HFF-Myc (cell line): ENCODE data around the gene PLSCR2.

ENCODE experiments used
- DNase-seq: peaks from one replicate; pipeline ENCODE4 v3.0.0-alpha.2; 2011; ENCODE audit warnings: low read depth; ENCODE audit errors: extremely low read depth
- H3K4me3 ChIP-seq: replicated peaks from 2 replicates; pipeline ENCODE4 v1.5.1; 2011; ENCODE audit warnings: low read depth, mild to moderate bottlenecking, control low read depth, low read length
- TF ChIP-seq, protein P1 (sequence below): IDR thresholded peaks from 2 replicates; pipeline ENCODE4 v1.5.1; 2012; ENCODE audit warnings: mild to moderate bottlenecking, low read depth, low read length, control low read depth; ENCODE audit errors: missing control alignments

PLSCR2 gene, protein sequence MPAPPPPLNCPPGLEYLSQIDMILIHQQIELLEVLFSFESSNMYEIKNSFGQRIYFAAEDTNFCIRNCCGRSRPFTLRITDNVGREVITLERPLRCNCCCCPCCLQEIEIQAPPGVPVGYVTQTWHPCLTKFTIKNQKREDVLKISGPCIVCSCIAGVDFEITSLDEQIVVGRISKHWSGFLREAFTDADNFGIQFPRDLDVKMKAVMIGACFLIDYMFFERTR

DNA sequence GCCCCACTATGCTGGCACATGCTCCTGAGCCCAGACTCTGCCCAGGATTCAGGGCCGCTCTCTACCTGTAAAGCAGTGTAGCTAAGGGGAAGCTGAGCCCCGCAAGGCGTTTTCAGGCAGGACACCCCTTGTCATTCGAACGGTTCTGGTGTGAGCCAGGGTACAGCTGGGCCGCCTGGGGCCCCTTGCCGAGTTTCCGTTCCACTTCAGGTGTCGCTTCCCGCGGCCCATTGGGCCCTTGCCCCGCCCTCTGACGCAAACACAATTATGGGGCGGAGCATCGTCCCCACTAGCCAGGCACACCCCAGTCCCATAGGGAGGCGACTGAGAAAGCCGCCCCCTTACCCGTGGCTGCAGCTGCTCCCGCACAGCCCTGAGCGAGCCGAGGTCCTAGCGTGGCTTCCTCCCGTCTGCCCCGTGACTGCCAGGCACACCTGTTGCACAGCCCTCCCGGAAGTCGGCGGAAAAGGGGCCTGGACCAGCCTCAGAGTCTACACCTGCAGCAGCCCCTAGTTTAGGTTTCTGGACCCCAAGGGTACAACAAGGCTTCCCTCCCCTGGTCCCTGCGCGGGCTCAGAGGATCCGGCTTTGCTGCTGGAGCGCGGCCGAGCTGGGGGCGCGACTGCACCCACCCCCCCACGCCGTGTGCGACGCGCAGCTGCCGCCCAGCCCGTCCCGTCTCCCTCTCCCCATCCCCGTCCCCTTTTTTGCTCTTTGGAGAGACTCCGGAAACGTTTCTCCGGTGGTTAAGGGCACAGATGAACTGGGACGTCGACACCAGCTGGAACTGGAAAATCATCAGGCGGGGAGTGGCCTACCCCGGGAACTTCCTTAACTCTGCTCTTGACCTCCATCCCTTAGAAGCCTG is at the start of gene PLSCR2:
Gene PLSCR2, minus strand, starts transcription at position 412 of the 868 bp plus-strand sequence. CDS start 9,657 bp downstream, outside the sequence.
- peak within 1 kb of the TSS; percentile 34 for H3K4me3 ChIP-seq
- TF ChIP-seq, protein P1, sequence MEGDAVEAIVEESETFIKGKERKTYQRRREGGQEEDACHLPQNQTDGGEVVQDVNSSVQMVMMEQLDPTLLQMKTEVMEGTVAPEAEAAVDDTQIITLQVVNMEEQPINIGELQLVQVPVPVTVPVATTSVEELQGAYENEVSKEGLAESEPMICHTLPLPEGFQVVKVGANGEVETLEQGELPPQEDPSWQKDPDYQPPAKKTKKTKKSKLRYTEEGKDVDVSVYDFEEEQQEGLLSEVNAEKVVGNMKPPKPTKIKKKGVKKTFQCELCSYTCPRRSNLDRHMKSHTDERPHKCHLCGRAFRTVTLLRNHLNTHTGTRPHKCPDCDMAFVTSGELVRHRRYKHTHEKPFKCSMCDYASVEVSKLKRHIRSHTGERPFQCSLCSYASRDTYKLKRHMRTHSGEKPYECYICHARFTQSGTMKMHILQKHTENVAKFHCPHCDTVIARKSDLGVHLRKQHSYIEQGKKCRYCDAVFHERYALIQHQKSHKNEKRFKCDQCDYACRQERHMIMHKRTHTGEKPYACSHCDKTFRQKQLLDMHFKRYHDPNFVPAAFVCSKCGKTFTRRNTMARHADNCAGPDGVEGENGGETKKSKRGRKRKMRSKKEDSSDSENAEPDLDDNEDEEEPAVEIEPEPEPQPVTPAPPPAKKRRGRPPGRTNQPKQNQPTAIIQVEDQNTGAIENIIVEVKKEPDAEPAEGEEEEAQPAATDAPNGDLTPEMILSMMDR, result no peak
- no peak for DNase-seq

- no peak for DNase-seq
- no peak overlapping the region for H3K4me3 ChIP-seq
- TF ChIP-seq, protein P1, result no peak
These were observed 48.5 kb upstream of the PLSCR2 start for GRCh38 chr3:146517684-146518435.

GRCh38 chr3:146513386-146514051 is 44.2 kb upstream of the PLSCR2 start:
- DNase-seq, result no peak
- no peak overlapping the region for H3K4me3 ChIP-seq
- TF ChIP-seq, protein P1, result no peak

GRCh38 chr3:146511402-146512134 is 42.2 kb upstream of the PLSCR2 start:
- DNase-seq, result no peak
- TF ChIP-seq, protein P1, result no peak
- H3K4me3 ChIP-seq, result no peak overlapping the region

GRCh38 chr3:146507331-146508120 is 38.2 kb upstream of the PLSCR2 start:
- H3K4me3 ChIP-seq, result no peak overlapping the region
- DNase-seq, result no peak
- TF ChIP-seq, protein P1, result no peak
